TTC549 (cell line): ENCODE results near the gene LYPD8.

Experiments used
- FAIRE-seq: peaks from 2 replicates; lab custom pipeline; 2012; peaks lifted over from hg19 to GRCh38; lab: Jason Lieb, UNC

LYPD8 gene

DNA sequence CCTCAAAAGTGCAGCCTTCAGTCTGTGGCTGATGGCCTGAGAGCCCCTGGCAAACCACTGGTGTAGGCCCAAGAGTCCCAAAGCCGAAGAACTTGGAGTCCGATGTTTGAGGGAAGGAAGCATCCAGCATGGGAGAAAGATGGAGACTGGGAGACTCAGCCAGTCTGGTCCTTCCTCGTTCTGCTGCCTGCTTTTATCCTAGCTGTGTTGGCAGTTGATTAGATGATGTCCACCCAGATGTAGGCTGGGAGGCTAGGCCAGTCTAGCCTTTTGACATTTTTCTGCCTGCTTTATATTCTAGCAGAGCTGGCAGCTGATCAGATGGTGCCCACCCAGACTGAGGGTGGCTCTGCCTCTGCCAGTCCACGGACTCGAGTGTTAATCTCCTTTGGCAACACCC is 1.1 kb upstream of the LYPD8 start:
- FAIRE-seq, result no peak

DNA sequence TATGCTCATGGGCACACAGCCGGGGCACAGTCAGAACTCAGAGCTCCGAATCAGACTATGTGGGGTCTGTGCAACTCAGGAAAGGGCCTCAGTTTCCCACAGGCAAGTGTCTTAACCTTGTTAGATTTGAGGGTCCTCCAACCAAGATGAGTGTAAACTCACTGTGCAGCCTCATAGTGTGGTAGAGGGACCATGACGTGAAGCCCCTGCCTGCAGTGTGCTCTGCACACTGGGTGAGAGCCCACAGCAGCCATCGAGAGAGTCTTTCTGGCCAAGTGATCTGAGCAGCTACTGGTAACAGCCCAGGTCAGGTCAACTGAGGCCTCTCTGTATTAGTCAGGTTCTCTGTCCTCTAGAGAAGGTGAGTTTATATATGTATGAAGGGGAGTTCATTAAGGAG is 592 bp upstream of the LYPD8 start:
- no peak for FAIRE-seq

DNA sequence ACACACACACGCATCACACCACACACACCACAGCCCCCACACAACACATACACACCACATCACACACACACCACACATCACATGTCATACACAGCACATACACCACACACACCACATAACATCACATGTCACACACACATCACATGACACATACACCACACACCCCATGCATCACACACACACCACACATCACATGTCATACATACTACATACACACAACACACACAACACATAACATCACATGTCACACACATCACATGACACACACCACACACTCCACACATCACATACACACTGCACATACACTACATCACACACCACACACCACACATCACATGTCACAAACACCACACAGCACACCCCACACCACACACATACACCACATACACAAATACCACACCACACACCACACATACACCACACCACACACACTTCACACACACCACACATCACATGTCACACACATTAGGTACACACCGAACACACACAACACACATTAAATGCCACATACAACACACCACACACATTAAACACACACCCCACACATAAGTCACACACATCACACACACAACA is 1.8 kb downstream of the LYPD8 start:
- FAIRE-seq, result no peak

DNA sequence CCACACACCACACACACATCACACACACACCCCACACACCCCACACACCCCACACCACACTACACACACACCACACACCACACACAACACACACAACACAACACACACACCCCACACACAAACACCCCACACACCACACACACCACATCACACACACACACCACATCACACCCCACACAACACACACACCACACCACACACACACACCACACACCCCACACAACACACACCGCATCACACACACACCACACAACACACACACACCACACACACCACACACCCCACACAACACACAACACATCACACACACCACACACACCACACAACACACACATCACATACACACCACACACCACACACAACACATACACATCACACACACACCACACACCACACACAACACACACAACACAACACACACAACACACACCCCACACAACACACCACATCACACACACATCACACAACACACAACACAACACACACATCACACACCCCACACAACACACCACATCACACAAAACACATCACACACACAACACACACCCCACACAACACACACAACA is 2.4 kb downstream of the LYPD8 start:
- no peak for FAIRE-seq

DNA sequence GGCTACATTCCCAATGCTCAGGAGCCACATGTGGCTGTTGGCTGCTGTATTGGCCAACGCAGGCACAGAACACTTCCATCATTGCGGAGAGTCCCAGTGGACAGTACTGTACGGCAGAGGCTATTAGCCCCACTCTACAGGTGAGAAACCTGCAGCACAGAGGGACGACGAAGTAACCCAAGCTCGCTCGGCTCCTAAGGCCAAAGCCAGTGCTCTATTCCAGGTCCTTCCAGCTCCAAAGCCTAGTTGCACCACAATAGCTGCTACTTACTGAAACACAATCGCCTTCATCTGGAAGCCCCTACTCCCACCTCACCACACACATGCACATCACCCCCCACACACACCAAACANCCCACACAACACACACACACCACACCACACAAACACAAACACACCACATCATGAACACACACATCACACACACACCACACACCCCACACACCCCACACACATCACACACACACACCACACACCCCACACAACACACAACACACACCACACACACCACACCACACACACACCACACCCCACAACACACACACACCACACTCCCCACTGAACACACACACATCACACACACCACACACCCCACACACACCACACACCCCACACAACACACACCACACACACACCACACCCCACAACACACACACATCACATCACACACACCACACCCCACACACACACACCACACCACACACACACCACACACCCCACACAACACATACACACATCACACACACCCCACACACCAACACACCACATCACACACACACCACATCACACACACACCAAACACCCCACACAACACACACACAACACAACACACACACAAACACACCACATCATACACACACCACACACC is 3.2 kb downstream of the LYPD8 start:
- no peak for FAIRE-seq

DNA sequence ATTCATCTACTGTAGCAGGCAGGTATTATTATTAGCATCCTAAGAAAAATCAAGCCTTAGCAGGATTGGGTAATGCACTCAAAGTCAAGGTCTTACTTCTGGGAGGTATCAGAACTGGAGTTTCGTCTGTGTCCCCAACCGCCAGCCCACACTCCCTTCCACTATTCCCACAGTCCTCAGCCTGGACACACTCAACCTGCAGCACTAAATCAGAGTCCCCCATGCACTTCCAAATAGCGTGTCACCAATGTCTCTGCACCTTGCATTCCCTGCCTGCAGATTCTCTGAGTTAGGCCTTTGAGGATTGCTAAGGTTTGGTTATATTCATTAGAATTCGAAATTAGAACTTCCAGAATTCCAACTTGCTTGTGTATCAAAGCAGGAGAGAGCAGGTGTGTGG is 3.9 kb downstream of the LYPD8 start:
- no peak for FAIRE-seq

DNA sequence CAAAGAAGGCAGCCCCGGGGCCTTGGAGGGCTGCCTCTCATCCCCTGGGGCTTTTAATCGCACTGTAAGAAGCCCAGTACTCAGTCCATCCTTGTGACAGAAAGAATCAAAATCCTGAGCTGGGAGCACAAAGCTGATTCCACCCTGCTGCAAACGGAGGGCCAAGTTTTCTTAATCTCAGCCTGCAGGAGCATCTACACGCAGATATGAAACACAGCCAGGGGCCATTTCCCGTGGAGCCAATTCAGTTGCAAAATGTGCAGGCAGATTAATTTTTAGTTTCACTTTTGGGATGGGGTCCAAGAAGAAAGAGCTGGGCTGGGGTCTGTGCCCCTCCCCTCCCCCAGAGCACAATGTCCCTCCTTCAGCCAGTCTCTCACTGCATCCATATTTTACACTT is 4.4 kb downstream of the LYPD8 start:
- FAIRE-seq, result no peak

DNA sequence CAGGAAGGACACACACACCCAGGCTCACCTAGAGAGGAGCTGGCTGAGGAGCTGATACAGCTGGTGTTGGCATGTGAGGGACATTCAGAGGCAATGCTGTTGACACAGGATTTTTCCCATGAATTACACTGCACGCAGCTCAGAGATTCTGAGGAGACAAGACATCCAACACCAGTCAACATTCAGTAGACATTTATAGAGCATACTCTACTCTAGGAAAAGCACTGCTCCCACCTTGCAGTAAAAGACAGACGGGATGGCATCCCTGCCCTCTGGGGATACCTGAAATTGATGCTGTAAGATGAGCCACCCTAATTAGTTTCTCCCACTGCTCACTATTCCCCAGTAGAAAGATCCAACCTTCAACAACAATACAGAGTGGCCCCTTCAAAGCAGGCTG is 5.1 kb downstream of the LYPD8 start:
- FAIRE-seq, result no peak

DNA sequence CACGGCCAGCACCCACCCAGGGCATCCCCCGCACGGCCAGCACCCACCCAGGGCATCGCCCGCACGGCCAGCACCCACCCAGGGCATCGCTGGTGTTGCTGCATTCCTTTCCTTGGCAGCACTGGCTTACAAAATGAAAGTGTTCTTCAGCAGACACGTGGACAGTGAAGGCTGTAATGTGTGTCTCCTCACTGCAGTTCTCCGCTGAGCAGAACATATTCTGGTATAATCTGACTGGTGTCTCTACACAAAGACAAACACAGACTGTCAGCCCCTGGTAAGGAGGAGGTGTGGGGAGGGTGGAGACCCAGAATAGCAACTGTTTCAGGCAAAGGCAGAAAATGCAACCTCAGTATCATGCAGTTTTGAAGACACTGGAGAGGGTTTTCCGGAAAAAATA is 7.3 kb downstream of the LYPD8 start:
- no peak for FAIRE-seq

DNA sequence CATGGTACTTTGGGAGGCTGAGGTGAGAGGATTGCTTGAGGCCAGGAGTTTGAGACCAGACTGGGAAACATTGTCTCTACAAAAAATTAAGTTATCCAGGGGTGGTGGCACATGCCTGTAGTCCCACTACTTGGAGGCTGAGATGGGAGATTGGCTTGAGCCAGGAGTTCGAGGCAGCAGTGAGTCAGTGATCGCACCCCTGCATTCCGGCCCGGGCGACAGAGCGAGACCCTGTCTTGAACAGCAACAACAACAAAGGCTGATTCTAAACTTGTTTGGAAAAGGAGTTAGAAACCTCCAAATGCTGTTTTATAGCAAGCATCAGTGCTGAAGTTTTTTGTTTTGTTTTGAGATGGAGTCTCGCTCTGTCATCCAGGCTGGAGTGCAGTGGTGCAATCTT is 14.7 kb downstream of the LYPD8 start:
- no peak for FAIRE-seq

DNA sequence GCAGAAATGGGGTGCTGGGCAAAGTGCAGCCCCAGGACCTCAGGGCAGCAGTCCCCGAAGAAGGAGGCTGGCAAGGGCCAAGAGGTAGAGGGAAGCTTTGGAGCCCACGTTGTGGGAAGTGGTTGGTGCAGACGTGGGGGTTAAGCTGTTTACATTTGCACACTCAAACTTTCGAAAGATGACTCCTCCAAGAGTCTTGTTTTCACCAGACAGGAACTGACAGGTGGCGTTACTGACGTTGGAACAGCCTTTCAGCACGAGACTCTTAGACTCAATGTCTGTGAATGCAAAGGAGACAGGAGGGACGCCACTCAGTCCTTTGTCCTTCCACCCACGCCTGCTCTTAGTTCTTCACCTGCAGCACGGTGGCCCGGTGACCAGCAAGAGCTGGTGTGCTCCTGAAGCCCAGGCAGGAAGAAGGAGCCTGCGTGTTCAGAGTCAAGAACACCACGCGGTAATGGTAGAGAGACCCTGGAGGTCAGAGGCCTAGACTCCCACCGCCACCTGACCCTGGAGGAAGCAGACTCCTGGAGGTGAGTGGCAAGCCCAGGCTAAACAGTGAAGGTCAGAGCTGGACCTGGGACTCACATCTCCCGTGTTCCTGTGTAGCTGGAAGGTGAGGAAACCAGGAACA is 15.9 kb downstream of the LYPD8 start:
- FAIRE-seq, result no peak

DNA sequence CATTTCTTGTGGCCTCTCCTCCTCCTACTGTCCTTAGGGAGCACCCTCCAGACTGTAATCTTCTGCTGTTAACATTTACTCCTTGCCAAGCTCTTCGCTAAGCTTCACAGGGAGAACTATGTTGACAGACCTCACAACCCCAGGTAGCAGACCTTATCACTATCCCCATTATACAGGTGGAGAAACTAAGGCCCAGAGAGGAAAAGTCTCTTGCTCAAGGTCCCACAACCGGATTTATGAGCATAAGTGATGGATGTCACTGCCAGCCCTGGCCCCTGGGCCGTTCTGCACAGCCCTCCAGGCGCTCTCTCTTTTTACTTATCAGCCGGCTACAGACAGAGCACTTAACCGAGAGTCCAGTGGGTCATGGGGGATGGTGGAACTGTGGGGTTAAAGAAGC is 18.1 kb downstream of the LYPD8 start:
- FAIRE-seq, result no peak

DNA sequence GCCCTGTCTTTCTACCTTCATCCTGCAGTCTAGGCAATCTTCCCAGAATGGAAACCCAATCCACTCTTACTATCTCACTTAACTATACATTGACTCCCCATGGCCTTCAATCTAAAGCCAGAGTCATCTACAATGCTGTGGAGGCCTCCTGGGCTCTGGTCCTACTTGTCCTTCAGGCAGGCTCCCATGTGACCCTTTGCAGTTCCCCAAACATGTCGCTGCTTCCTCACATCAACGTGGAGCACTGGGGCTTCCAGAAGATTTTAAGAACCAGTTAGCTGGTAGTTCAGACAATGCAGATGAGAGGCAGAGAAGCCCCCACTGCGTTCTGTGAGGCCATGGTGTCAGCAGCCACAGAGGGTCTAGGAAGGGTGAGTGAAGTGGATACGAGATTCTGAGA is 18.6 kb downstream of the LYPD8 start:
- no peak for FAIRE-seq

DNA sequence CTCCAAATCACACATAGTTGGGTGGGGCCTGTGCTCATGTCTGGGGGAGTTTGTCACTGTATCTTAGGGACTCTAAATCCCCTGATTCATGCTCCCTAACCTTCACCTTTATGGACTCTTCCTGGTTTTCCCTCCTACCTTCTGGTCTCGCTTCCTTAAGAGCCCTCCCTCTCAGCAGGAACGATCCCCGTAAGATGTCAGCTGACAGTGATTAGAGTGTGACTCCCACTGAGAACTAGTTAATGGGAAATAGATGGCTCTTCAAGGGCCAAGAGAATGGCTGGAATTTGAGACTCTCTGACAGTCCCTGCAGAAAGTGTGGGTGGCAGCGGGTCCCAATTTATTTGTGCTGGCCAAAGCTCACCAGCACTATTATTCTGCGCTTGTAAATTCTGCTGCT is 22.0 kb downstream of the LYPD8 start:
- FAIRE-seq, result no peak

DNA sequence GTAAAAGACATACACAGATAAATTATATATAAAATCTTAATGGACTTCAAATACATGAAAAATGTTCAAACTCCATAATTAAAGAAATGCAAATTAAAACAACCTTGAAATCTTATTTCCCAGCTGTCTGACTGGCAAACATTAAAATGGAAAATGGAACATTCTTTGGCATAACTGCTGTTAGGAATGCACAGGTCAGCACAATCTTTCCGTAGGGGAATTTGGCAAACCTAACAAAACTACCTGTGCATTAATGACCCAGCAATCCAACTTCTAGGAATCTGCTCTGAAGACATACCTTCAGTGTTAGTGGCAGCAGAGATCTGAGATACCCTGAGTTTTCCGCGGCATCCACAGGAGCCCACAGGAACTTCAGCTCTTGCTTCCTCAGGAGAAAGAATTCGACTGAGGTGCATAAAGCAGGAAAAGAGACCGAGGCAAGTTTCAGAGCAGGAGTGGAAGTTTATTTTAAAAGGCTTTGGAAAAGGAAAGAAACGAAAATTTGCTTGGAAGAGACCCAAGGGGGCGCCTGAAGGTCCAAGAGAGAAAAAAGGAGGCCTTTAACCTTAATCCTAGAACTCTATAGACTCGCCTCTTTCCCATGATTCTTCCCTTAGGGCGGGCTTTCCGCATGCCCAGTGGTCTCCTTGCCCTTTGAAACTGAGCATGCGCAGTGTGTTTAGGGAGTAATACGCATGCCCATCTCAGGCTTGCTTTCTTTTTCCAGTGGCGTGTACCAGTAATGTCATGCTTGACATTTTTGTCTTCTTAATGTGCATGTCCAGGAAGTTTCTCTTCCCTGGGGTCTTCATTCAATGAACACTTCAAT is 24.8 kb downstream of the LYPD8 start:
- FAIRE-seq, result no peak

DNA sequence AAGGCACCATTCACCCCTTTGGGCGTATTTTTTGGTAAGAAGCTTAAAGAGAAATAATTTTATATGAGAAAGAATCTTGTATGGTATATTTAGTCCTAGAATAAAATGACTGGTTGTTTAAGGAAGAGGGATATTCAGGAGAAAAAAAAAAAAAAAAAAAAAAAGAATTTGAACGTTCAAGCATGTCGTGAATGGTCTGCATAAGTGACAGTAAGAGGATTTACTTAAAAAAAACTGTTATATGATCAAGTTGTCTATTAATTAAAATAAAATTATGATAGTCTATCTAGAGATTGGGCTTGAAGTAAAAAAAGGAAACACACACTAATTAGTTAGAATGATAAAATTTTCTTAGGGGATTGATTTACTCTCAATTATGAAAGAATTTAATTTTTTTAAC is 41.3 kb downstream of the LYPD8 start:
- FAIRE-seq, result peak; percentile 90

DNA sequence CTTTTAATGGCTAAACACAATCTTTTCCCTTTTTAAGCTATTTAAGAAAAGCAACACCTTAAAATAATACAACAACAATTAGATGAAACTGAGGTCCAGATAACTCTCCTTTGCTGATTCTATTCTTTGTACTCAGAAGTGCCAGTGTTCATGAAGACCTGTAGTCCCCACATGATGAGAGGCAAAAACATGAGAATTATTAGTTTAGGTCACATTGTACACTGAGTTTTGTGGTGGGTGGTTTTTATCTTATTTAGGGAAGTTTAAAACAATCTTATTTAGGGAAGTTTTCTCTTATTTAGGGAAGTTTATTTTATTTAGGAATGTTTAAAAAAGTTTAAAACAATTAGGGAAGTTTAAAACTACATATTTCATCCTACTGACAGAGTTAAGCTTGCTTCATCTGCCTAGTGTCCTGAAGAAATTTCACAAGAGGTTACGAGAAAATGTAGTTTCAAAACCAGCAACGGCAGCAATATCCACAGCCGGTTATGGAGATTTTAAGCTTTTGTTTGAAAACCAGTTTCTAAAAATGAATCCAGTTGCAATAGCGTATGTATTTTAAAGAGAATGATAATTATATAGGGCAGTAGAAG is 45.2 kb downstream of the LYPD8 start:
- FAIRE-seq, result no peak

DNA sequence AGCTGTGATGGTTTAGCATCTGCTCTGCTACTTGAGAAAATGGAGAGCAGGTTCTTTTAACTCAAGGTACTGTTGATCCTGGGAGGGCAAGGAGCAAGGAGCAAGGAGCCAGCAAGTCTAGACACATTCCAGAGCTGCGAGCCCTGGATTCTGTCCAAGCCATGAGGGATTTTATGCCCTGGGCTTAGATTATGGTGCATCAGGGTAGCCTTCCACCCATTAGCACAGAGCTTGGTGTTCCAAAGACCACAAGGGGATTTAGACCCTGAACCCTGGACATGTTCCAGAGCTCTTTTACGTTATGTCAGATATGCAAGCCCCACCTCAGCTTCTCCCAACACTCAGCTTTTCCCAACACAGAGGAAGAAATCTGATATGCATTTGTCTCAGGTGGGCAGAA is 51.0 kb downstream of the LYPD8 start:
- FAIRE-seq, result no peak

DNA sequence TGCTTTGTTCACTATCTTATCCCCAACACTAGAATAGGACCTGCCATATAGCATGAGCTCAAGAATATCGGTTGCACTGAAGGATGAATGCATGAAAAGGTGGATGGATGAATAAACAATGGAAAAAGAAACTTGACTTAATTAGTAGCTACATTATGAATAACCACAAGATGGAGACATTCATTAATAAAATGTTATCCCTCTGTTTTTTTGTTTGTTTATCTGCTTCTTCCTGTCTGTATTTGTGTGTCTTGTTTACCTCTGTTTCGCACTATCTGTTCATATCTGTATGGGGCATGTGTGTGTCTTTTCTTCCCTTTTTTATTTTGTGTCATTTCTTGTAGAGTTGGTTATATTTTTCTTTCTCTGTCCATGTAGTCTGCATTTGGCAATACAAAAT is 51.9 kb downstream of the LYPD8 start:
- no peak for FAIRE-seq

DNA sequence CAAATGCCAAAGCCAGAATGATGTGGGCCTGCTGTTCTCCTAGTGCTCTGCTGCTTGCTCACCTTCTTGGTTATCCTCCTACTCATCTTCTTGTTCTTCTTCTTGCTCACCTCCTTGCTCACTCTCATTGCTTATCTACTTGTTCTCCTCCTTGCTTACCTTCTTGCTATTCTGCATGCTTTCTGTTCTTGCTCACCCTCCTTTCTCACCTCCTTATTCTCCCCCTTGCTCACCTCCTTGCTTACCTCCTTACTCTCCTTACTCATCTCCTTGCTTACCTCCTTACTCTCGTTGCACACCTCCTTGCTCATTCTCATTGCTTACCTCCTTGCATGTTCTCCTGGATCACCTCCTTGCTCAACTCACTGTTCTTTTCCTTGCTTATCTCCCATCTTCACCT is 52.8 kb downstream of the LYPD8 start, which contains the start of gene OR14I1:
TSS of gene OR14I1 (minus strand) at position 53 of the 400 bp plus-strand sequence.
- FAIRE-seq, result no peak

DNA sequence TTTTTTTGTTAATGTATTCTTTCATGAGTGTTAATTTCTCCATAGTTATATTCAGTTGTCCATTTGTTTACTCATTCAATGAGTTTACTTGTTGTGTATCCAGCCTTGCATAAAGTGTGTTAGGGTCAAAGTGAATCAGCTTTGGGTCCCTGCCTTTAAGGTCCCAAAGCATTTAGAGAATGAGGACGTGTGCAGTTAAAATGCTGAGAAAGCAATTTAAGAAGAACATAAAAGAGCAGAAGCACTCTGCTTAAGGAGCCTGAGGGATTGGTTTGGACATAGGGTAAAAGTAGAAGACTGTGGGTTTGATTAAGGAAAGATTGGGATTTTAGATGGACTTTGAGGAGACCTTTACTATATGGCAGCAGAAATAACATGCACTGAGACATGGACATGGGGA is 56.5 kb downstream of the LYPD8 start:
- FAIRE-seq, result no peak

DNA sequence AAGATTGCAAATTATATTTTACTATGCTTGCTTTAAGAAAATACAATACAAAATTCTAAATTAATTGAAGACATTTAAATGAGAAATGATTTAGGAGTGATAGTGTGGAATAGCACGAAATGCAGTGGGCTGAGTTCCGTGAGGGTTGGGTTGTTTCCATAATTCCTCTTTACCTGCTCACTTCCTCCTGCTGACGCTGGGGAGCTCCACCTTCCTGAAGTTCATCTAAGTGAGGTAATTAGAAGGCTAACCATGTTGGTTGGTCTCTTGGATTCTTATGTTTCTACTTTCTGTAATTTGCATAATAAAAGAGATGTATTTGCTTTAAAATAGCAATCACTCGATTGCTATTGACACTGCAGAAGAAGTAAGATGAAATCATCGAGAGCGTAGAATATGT is 57.7 kb downstream of the LYPD8 start:
- no peak for FAIRE-seq
